ENCODE measurements around the gene CCDC97. TPM values are rescaled to one million over a fixed set of nuclear protein-coding genes. Genes with fewer than 3 reads are reported as not detected.

CCDC97 gene
- 10 to 100 TPM; 10.0 to 22.2 (median 14.2) TPM for total RNA-seq
- polyA plus RNA-seq: 10 to 100 TPM; 12.8 to 16.0 TPM
- long read RNA-seq, donor 1, partial matches to known transcripts: 11 of 16 reads
- long read RNA-seq, donor 1, other reads (novel, unspliced or antisense): 2 of 16 reads
- long read RNA-seq, donor 2, transcript CCDC97-201 (5 exons, 3,322 nt): major isoform, 7 of 41 reads
- long read RNA-seq, donor 2, partial matches to known transcripts: 31 of 41 reads
- long read RNA-seq, donor 2, other reads (novel, unspliced or antisense): 3 of 41 reads
- long read RNA-seq, donor 3, partial matches to known transcripts: 3 of 15 reads
- long read RNA-seq, donor 3, other reads (novel, unspliced or antisense): 12 of 15 reads

- DNase-seq (peak; percentile 89 to 95 (median 90)), ATAC-seq (peak; percentile 79 to 91 (median 86))
- Histone ChIP-seq H3K4me1 (peaks cover 6 to 67% (median 31%) of the 10 kb centered on the region in 12 donors), H3K36me3 (peaks cover 0 to 62% (median 50%) of the 10 kb centered on the region in 9 donors), H3K9me3 (no peaks in the 10 kb centered on the region), H3K27me3 (no peaks in the 10 kb centered on the region), H3K27ac (peak within 1 kb of the TSS; percentile 90 to 99 (median 96)), H3K4me3 (peak within 1 kb of the TSS; percentile 40 to 95 (median 76))
- intact Hi-C loops (cut with DNase I): loop anchor here in 5 of 10 donors (1.0 to 10.0 kb wide), 4 partner anchors 15 to 115 kb away; partner anchors contain the start of genes TGFB1 (in 3 of the 5) and B3GNT8 (in 1 of the 5)
- TF ChIP-seq POLR2A (IDR thresholded peaks at IDR 0.05): peak in 1 of 2 donors; percentile 60
- TF ChIP-seq CTCF (IDR thresholded peaks at IDR 0.05): peak in 1 of 12 donors; percentile 19
- WGBS, 4 donors: 0% methylated on average over 27 to 47 of the region's 47 CpGs
These were observed at the start of gene CCDC97 for GRCh38 chr19:41310033-41310831. TSS of gene CCDC97 (plus strand) at chr19:41310172. CDS start at chr19:41310311, 139 bp downstream.

GRCh38 chr19:41261474-41262190, 48.3 kb upstream of the CCDC97 start:
- intact Hi-C loops (cut with DNase I): loop anchor here (1.0 to 10.0 kb wide), 13 partner anchors 34 to 599 kb away; partner anchors contain the start of genes DMAC2 (in 1 of the 10) and TGFB1 (in 1 of the 10)

More at GRCh38 chr19:41261474-41262190, 48.3 kb upstream of the CCDC97 start:
- no peak for ATAC-seq
- peak overlapping the region; percentile 26 to 86 (median 66) for H3K4me3 ChIP-seq
- no peak for TF ChIP-seq POLR2A (IDR thresholded peaks at IDR 0.05)
- no peak for TF ChIP-seq CTCF (IDR thresholded peaks at IDR 0.05)
- H3K36me3 ChIP-seq: peaks cover 0 to 34% (median 24%) of the 10 kb centered on the region in 9 donors
- no peaks in the 10 kb centered on the region for H3K27me3 ChIP-seq
- H3K27ac ChIP-seq: peak overlapping the region; percentile 62 to 100 (median 94)
- peaks cover 0 to 6% (median 0%) of the 10 kb centered on the region in 12 donors for H3K9me3 ChIP-seq
- peaks cover 3 to 23% (median 16%) of the 10 kb centered on the region in 12 donors for H3K4me1 ChIP-seq
- no peak for DNase-seq
- WGBS, 4 donors: 57 to 63% (median 58%) methylated on average over 10 of the region's 10 CpGs

All from heart left ventricle (tissue), 16 donors.